Spleen (tissue), 11 donors: ENCODE data around the gene PDC. TPM values are rescaled to one million over a fixed set of nuclear protein-coding genes. Genes with fewer than 3 reads are reported as not detected.

Experiments used
- DNase-seq: peaks from one replicate; pipeline ENCODE4 v3.0.0-alpha.2; 2020
- H3K27ac ChIP-seq, 8 donors: fragments of 200-600 bp; sonication (generic) in 7 of 8; 1 replicate in 4 of 8; 2 replicates in 4 of 8; pipeline versions ENCODE4 v1.5.0 to v1.8.0; 2016 to 2021; ENCODE audit warnings: inconsistent platforms in 4 of 8, mild to moderate bottlenecking in 4 of 8, moderate library complexity in 1 of 8
- H3K27me3 ChIP-seq, 7 donors: fragments of 200-600 bp; sonication (generic) in 6 of 7; replicated peaks in 1 of 7; 1 replicate in 4 of 7; 2 replicates in 3 of 7; pipeline versions ENCODE4 v1.5.0 to v1.8.0; 2016 to 2021; ENCODE audit warnings: inconsistent platforms in 3 of 7, mild to moderate bottlenecking in 1 of 7
- H3K36me3 ChIP-seq, 6 donors: fragments of 200-600 bp; sonication (generic) in 5 of 6; 1 replicate in 4 of 6; 2 replicates in 2 of 6; pipeline versions ENCODE4 v1.5.0 to v1.8.0; 2016 to 2021; ENCODE audit warnings: inconsistent platforms in 2 of 6
- H3K4me1 ChIP-seq, 6 donors: fragments of 200-600 bp; sonication (generic) in 5 of 6; 1 replicate in 3 of 6; 2 replicates in 3 of 6; pipeline versions ENCODE4 v1.5.0 to v1.8.0; 2016 to 2021; ENCODE audit warnings: inconsistent platforms in 3 of 6
- H3K4me3 ChIP-seq, 8 donors: fragments of 200-600 bp; sonication (generic) in 7 of 8; 1 replicate in 4 of 8; 2 replicates in 4 of 8; pipeline versions ENCODE4 v1.5.0 to v1.8.0; 2016 to 2021; ENCODE audit warnings: inconsistent platforms in 4 of 8, mild to moderate bottlenecking in 4 of 8, moderate library complexity in 2 of 8
- H3K9me3 ChIP-seq, 8 donors: fragments of 200-600 bp; sonication (generic) in 7 of 8; 1 replicate in 4 of 8; 2 replicates in 4 of 8; pipeline versions ENCODE4 v1.5.0 to v1.8.0; 2016 to 2021; ENCODE audit warnings: inconsistent platforms in 4 of 8
- CTCF ChIP-seq, 11 experiments: fragments of 200-600 bp in 7 of 11; fragments of 450-650 bp in 4 of 11; sonication (generic) in 4 of 11; IDR thresholded peaks in 8 of 11; conservative IDR thresholded peaks in 3 of 11; 1 replicate in 7 of 11; 2 replicates in 4 of 11; pipeline versions ENCODE4 v1.4.0 to v1.8.0; 2016 to 2021; ENCODE audit warnings: antibody characterized with exemption in 11 of 11, inconsistent platforms in 4 of 11, mild to moderate bottlenecking in 1 of 11
- POLR2A ChIP-seq, 3 donors: fragments of 450-650 bp; IDR thresholded peaks; one replicate each; pipeline ENCODE4 v1.5.1; 2017; ENCODE audit warnings: antibody characterized with exemption in 3 of 3, mild to moderate bottlenecking in 1 of 3
- POLR2AphosphoS5 ChIP-seq, 3 donors: sonication (generic); formaldehyde crosslinking; IDR thresholded peaks; one replicate each; pipeline ENCODE4 v1.5.1; 2017; ENCODE audit warnings: antibody characterized with exemption in 3 of 3
- WGBS, 5 donors: extraction: QIAGEN DNeasy Blood & Tissue Kit in 3 of 5; methylation state at CpG; one replicate each; pipeline versions ENCODE4 v1.1.5 to v1.1.7; 2013 to 2018; 5-methylcytosine and 5-hydroxymethylcytosine counted together
- intact Hi-C: fragments of 100-400 bp; cut with DNase I; formaldehyde crosslinking; loops from one replicate; pipeline ENCODE4 v1.15.0; 2023; ENCODE audit warnings: low total_unique reads
- polyA plus RNA-seq, 3 donors: library from polyadenylated mRNA; stranded (reverse); fragments of 200-250 nt; gene quantifications; one replicate each; pipeline ENCODE4 v1.2.1, GENCODE V29; 2013
- total RNA-seq, 7 donors: library from RNA; depleted of rRNA in 3 of 7; stranded (reverse); fragments of >200 nt in 3 of 7; fragmentation: NEBNext Ultra II Directional in 4 of 7; extraction: Animal tissue kit (Norgen Biotek cat#: 25700) in 4 of 7; gene quantifications; one replicate each; pipeline versions ENCODE4 v1.1.0 to v1.2.1, GENCODE V29; 2016 to 2021
- donor health status: healthy with polysubstance abuse.
- donor health status: DM: no; HTN: no; CAD: no; lungs with moderate emphysema.
- donor health status: DM: no; HTN: no; CAD: no.
- donor health status: Bipolar disorder and iron deficiency.
- donor health status: healthy.
- donor health status: DM: no; HTN: no; CAD: no.
- donor health status: DM: yes; HTN: yes; CAD: no.

Gene PDC
- total and polyA plus RNA-seq, 10 donors: not detected

- no peak overlapping the region for H3K27ac ChIP-seq
- no peaks in the 10 kb centered on the region for H3K36me3 ChIP-seq
- H3K27me3 ChIP-seq: no peaks in the 10 kb centered on the region
- TF ChIP-seq CTCF (IDR thresholded peaks at IDR 0.05 in 8 of 11, conservative IDR thresholded peaks at IDR 0.05 in 3 of 11) (no peak), POLR2A (IDR thresholded peaks at IDR 0.05) (no peak), POLR2AphosphoS5 (IDR thresholded peaks at IDR 0.05) (no peak)
- no peaks in the 10 kb centered on the region for H3K9me3 ChIP-seq
- WGBS, 5 donors: 64 to 81% (median 78%) methylated on average over 2 of the region's 2 CpGs
- H3K4me1 ChIP-seq: no peaks in the 10 kb centered on the region
- no peak overlapping the region for H3K4me3 ChIP-seq
- intact Hi-C loops: no loop called here
- no peak for DNase-seq
Observed at GRCh38 chr1:186479162-186479561, 18.2 kb upstream of the PDC start.

GRCh38 chr1:186476264-186477040, 15.5 kb upstream of the PDC start:
- intact Hi-C loops: no loop called here
- 50 to 61% (median 59%) methylated on average over 5 of the region's 5 CpGs for WGBS, 5 donors

GRCh38 chr1:186474208-186474607, 13.3 kb upstream of the PDC start:
- 80 to 87% (median 84%) methylated on average over 2 of the region's 2 CpGs for WGBS, 5 donors

More at GRCh38 chr1:186476264-186477040, 15.5 kb upstream of the PDC start:
- no peak overlapping the region for H3K27ac ChIP-seq
- no peaks in the 10 kb centered on the region for H3K4me1 ChIP-seq
- H3K27me3 ChIP-seq: no peaks in the 10 kb centered on the region
- no peak overlapping the region for H3K4me3 ChIP-seq
- no peak for TF ChIP-seq CTCF (IDR thresholded peaks at IDR 0.05 in 8 of 11, conservative IDR thresholded peaks at IDR 0.05 in 3 of 11)
- no peak for TF ChIP-seq POLR2AphosphoS5 (IDR thresholded peaks at IDR 0.05)
- TF ChIP-seq POLR2A (IDR thresholded peaks at IDR 0.05): no peak
- H3K9me3 ChIP-seq: no peaks in the 10 kb centered on the region
- no peaks in the 10 kb centered on the region for H3K36me3 ChIP-seq
- DNase-seq: no peak

More at GRCh38 chr1:186474208-186474607, 13.3 kb upstream of the PDC start:
- no peak overlapping the region for H3K27ac ChIP-seq
- intact Hi-C loops: no loop called here
- no peak overlapping the region for H3K4me3 ChIP-seq
- H3K36me3 ChIP-seq: no peaks in the 10 kb centered on the region
- H3K27me3 ChIP-seq: no peaks in the 10 kb centered on the region
- DNase-seq: no peak
- TF ChIP-seq POLR2A (IDR thresholded peaks at IDR 0.05) (no peak), POLR2AphosphoS5 (IDR thresholded peaks at IDR 0.05) (no peak), CTCF (IDR thresholded peaks at IDR 0.05 in 8 of 11, conservative IDR thresholded peaks at IDR 0.05 in 3 of 11) (no peak)
- H3K4me1 ChIP-seq: no peaks in the 10 kb centered on the region
- H3K9me3 ChIP-seq: no peaks in the 10 kb centered on the region
